A549 treated with ZK216348 at 1 μM for 4 hours (cell line): Measurements from ENCODE around the gene CLEC2D. TPM values are rescaled to one million over a fixed set of nuclear protein-coding genes. Genes with fewer than 3 reads are reported as not detected.

ENCODE experiments used
- total RNA-seq: library from RNA; stranded (reverse); fragments of 200-300 nt; extraction: Qiagen RNA extraction; gene quantifications from 5 replicates; pipeline ENCODE4 v1.2.3, GENCODE V29; 2022; ENCODE audit warnings: low read depth

CLEC2D gene
- 0.24 to 0.60 TPM (median 0.38 TPM) in 5 replicates for total RNA-seq

GRCh38 chr12:9669534-9669933 is at the start of gene CLEC2D:
Gene CLEC2D (plus strand): TSS chr12:9669713. CDS start chr12:9669735, 22 bp downstream.

GRCh38 chr12:9732921-9733461 is 63.5 kb downstream of the CLEC2D start, which contains the start of gene CLECL1:
Gene CLECL1 (minus strand): TSS chr12:9733097.

Other genes starting within 250 kb of the CLEC2D start
- gene KLRB1, start 61.8 kb upstream of the CLEC2D start, total RNA-seq = not detected in 5 replicates
- gene CLECL1, start 63.4 kb downstream of the CLEC2D start, total RNA-seq = not detected in 5 replicates
- gene CD69, start 91.2 kb downstream of the CLEC2D start, total RNA-seq = not detected in 5 replicates
- gene KLRF1, start 157.8 kb downstream of the CLEC2D start, total RNA-seq = not detected in 5 replicates
- 0.98 to 3.1 TPM (median 1.3 TPM) in 5 replicates for gene CLEC2B, start 199.6 kb downstream of the CLEC2D start, total RNA-seq
- gene KLRF2, start 211.8 kb downstream of the CLEC2D start, total RNA-seq = not detected in 5 replicates